ENCODE data around the gene PTPRCAP.

The PTPRCAP gene

GRCh38 chr11:67465189-67465510, 27.7 kb upstream of the PTPRCAP start:
- no peak for DNase-seq (ENCODE audit: low spot score)

GRCh38 chr11:67464411-67465188, 27.1 kb upstream of the PTPRCAP start:
- peak; percentile 100 for DNase-seq (ENCODE audit: low spot score)

- DNase-seq (ENCODE audit: low spot score): no peak
Observed at GRCh38 chr11:67463680-67464410, 26.4 kb upstream of the PTPRCAP start.

- no peak for DNase-seq (ENCODE audit: low spot score)
Observed at GRCh38 chr11:67463186-67463585, 25.7 kb upstream of the PTPRCAP start.

GRCh38 chr11:67458266-67458665, 20.8 kb upstream of the PTPRCAP start:
- no peak for DNase-seq (ENCODE audit: low spot score)

GRCh38 chr11:67457453-67457852, 20.0 kb upstream of the PTPRCAP start:
- DNase-seq (ENCODE audit: low spot score): no peak

GRCh38 chr11:67456068-67456705, 18.7 kb upstream of the PTPRCAP start:
- no peak for DNase-seq (ENCODE audit: low spot score)

GRCh38 chr11:67455054-67455453, 17.6 kb upstream of the PTPRCAP start, which contains the start of gene CABP4:
CABP4 (plus strand) TSS chr11:67455354; CDS start chr11:67455424, 70 bp downstream.
- no peak for DNase-seq (ENCODE audit: low spot score)

GRCh38 chr11:67453816-67454732, 16.6 kb upstream of the PTPRCAP start:
- DNase-seq (ENCODE audit: low spot score): no peak

GRCh38 chr11:67452141-67452952, 14.9 kb upstream of the PTPRCAP start, which contains the start of gene GPR152:
GPR152 (minus strand) TSS chr11:67452729; CDS start chr11:67452724, 5 bp downstream.
- no peak for DNase-seq (ENCODE audit: low spot score)

- no peak for DNase-seq (ENCODE audit: low spot score)
Observed at GRCh38 chr11:67451658-67451976, 14.1 kb upstream of the PTPRCAP start.

GRCh38 chr11:67450796-67451657, 13.5 kb upstream of the PTPRCAP start:
- DNase-seq (ENCODE audit: low spot score): no peak

- DNase-seq (ENCODE audit: low spot score): no peak
Observed at GRCh38 chr11:67449116-67449844, 11.8 kb upstream of the PTPRCAP start.

- no peak for DNase-seq (ENCODE audit: low spot score)
Observed at GRCh38 chr11:67448220-67448609, 10.7 kb upstream of the PTPRCAP start.

GRCh38 chr11:67445515-67445914, 8.0 kb upstream of the PTPRCAP start:
- DNase-seq (ENCODE audit: low spot score): no peak

- DNase-seq (ENCODE audit: low spot score): no peak
Observed at GRCh38 chr11:67442504-67443404, 5.3 kb upstream of the PTPRCAP start.

- DNase-seq (ENCODE audit: low spot score): no peak
Observed at GRCh38 chr11:67441731-67442351, 4.4 kb upstream of the PTPRCAP start.

GRCh38 chr11:67441098-67441563, 3.6 kb upstream of the PTPRCAP start:
- DNase-seq (ENCODE audit: low spot score): no peak

All from HuH-7 (cell line).